H1 (cell line): ENCODE measurements around the gene SNCAIP. TPM values are rescaled to one million over a fixed set of nuclear protein-coding genes. Genes with fewer than 3 reads are reported as not detected.

Experiments used
- CTCF ChIA-PET: fragments of 300-600 bp; sonication (Branson Sonifier 250); formaldehyde crosslinking; loops from one replicate; lab custom pipeline; 2021; ENCODE audit not compliant: partially characterized antibody; lab: Charles Lee
- POLR2A ChIA-PET: fragments of 300-600 bp; sonication (Branson Sonifier 250); formaldehyde crosslinking; loops from one replicate; lab custom pipeline; 2021; ENCODE audit warnings: inconsistent platforms; ENCODE audit not compliant: partially characterized antibody; lab: Charles Lee
- DNase-seq, 2 experiments: peaks; one replicate each; pipeline versions ENCODE4 v3.0.0 to v3.0.0-alpha.2; 2010 to 2022; ENCODE audit warnings: low spot score in 2 of 2, low read depth in 1 of 2, mixed read lengths in 1 of 2
- FAIRE-seq: peaks from 2 replicates; lab custom pipeline; 2011; peaks lifted over from hg19 to GRCh38; lab: Jason Lieb, UNC
- H2AFZ ChIP-seq: 2 replicates; pipeline ENCODE4 v1.8.1; 2012; ENCODE audit warnings: low read length, inconsistent platforms
- H2AK5ac ChIP-seq: 2 replicates; pipeline ENCODE4 v1.6.1; 2013; ENCODE audit warnings: low read depth, low read length
- H2BK120ac ChIP-seq: replicated peaks from 2 replicates; pipeline ENCODE3; 2013; ENCODE audit warnings: low read depth, low read length, inconsistent platforms
- H2BK12ac ChIP-seq: 2 replicates; pipeline ENCODE4 v1.6.1; 2013; ENCODE audit warnings: low read depth, low read length
- H2BK15ac ChIP-seq: 2 replicates; pipeline ENCODE4 v1.6.1; 2013; ENCODE audit warnings: low read length
- H2BK20ac ChIP-seq: 2 replicates; pipeline ENCODE4 v1.6.1; 2013; ENCODE audit warnings: low read length
- H2BK5ac ChIP-seq: 2 replicates; pipeline ENCODE4 v1.6.1; 2013; ENCODE audit warnings: low read depth, low read length
- H3K14ac ChIP-seq: 2 replicates; pipeline ENCODE4 v1.6.1; 2013; ENCODE audit warnings: inconsistent platforms; ENCODE audit not compliant: insufficient read length
- H3K18ac ChIP-seq: 2 replicates; pipeline ENCODE4 v1.6.1; 2013; ENCODE audit warnings: low read length; ENCODE audit errors: extremely low read depth
- H3K23ac ChIP-seq: 2 replicates; pipeline ENCODE4 v1.6.1; 2013; ENCODE audit warnings: inconsistent platforms; ENCODE audit not compliant: insufficient read length
- H3K23me2 ChIP-seq: 2 replicates; pipeline ENCODE4 v1.6.1; 2013; ENCODE audit warnings: low read depth, low read length
- H3K27ac ChIP-seq: 2 replicates; pipeline ENCODE4 v1.6.1; 2011; ENCODE audit warnings: low read depth, low read length, inconsistent platforms
- H3K27me3 ChIP-seq, 4 experiments: replicated peaks in 1 of 4; 1 replicate in 1 of 4; 2 replicates in 3 of 4; pipeline versions ENCODE4 v1.6.1 to v1.8.1; 2011 to 2013; ENCODE audit warnings: low read length in 3 of 4, mild to moderate bottlenecking in 3 of 4, inconsistent platforms in 2 of 4, mixed read lengths in 2 of 4, moderate library complexity in 1 of 4; ENCODE audit not compliant: control insufficient read depth in 3 of 4, insufficient read depth in 3 of 4; ENCODE audit errors: extremely low read depth in 1 of 4
- H3K36me3 ChIP-seq, 4 experiments: 2 replicates each; pipeline versions ENCODE4 v1.6.1 to v1.8.1; 2011 to 2013; ENCODE audit warnings: mild to moderate bottlenecking in 4 of 4, low read length in 3 of 4, moderate library complexity in 2 of 4, control low read depth in 1 of 4, inconsistent platforms in 1 of 4; ENCODE audit not compliant: insufficient read depth in 4 of 4, control insufficient read depth in 2 of 4
- H3K4ac ChIP-seq: replicated peaks from 2 replicates; pipeline ENCODE3; 2013; ENCODE audit warnings: low read length, low read depth, mixed read lengths, inconsistent platforms; ENCODE audit not compliant: insufficient read length
- H3K4me1 ChIP-seq, 4 experiments: replicated peaks in 1 of 4; 1 replicate in 1 of 4; 2 replicates in 3 of 4; pipeline versions ENCODE4 v1.6.1 to v1.8.1; 2011 to 2013; ENCODE audit warnings: low read length in 3 of 4, inconsistent platforms in 2 of 4, mixed read lengths in 1 of 4; ENCODE audit not compliant: insufficient read depth in 4 of 4, control insufficient read depth in 3 of 4
- H3K4me2 ChIP-seq, 2 experiments: 2 replicates each; pipeline versions ENCODE4 v1.6.1 to v1.8.1; 2011 to 2013; ENCODE audit warnings: low read depth in 2 of 2, low read length in 2 of 2, control low read depth in 1 of 2, inconsistent platforms in 1 of 2, mild to moderate bottlenecking in 1 of 2; ENCODE audit not compliant: insufficient read depth in 1 of 2
- H3K4me3 ChIP-seq, 4 experiments: fragments of 200-600, 300-600 bp in 1 of 4; sonication (generic), shearing (Covaris generic), sonication (Bioruptor Twin) in 1 of 4; 2 replicates each; pipeline versions ENCODE4 v1.5.1 to v1.8.1; 2011 to 2016; ENCODE audit warnings: low read length in 4 of 4, low read depth in 3 of 4, control low read depth in 2 of 4, inconsistent platforms in 2 of 4, mild to moderate bottlenecking in 2 of 4, mixed read lengths in 1 of 4, moderate library complexity in 1 of 4; ENCODE audit not compliant: insufficient read depth in 2 of 4; ENCODE audit errors: extremely low read depth in 1 of 4
- H3K56ac ChIP-seq: replicated peaks from 2 replicates; pipeline ENCODE3; 2013; ENCODE audit warnings: low read depth, mild to moderate bottlenecking, mixed read lengths, low read length, inconsistent platforms; ENCODE audit not compliant: insufficient read length
- H3K79me1 ChIP-seq: 2 replicates; pipeline ENCODE4 v1.6.1; 2013; ENCODE audit warnings: low read depth, low read length, control low read depth
- H3K79me2 ChIP-seq, 2 experiments: 2 replicates each; pipeline versions ENCODE4 v1.6.1 to v1.8.1; 2012 to 2013; ENCODE audit warnings: low read length in 2 of 2, mild to moderate bottlenecking in 2 of 2, inconsistent platforms in 1 of 2; ENCODE audit not compliant: insufficient read depth in 2 of 2, control insufficient read depth in 1 of 2
- H3K9ac ChIP-seq, 4 experiments: replicated peaks in 1 of 4; 1 replicate in 1 of 4; 2 replicates in 3 of 4; pipeline versions ENCODE4 v1.6.1 to v1.8.1; 2011 to 2013; ENCODE audit warnings: low read depth in 3 of 4, low read length in 3 of 4, control low read depth in 2 of 4, mild to moderate bottlenecking in 2 of 4, moderate library complexity in 2 of 4, inconsistent platforms in 1 of 4; ENCODE audit errors: extremely low read depth in 1 of 4
- H3K9me3 ChIP-seq, 2 experiments: 2 replicates each; pipeline versions ENCODE4 v1.6.1 to v1.8.1; 2012 to 2013; ENCODE audit warnings: mild to moderate bottlenecking in 2 of 2, moderate library complexity in 2 of 2, control low read depth in 1 of 2, inconsistent platforms in 1 of 2, low read depth in 1 of 2, low read length in 1 of 2, mixed read lengths in 1 of 2; ENCODE audit not compliant: insufficient read depth in 2 of 2
- H4K20me1 ChIP-seq, 2 experiments: replicated peaks in 1 of 2; 2 replicates each; pipeline versions ENCODE3 to v1.8.1; 2011 to 2013; ENCODE audit warnings: inconsistent platforms in 2 of 2, low read length in 2 of 2, mild to moderate bottlenecking in 1 of 2; ENCODE audit not compliant: insufficient read depth in 2 of 2, control insufficient read depth in 1 of 2
- H4K5ac ChIP-seq: 2 replicates; pipeline ENCODE4 v1.6.1; 2013; ENCODE audit warnings: low read length, low read depth, mixed read lengths, inconsistent platforms; ENCODE audit not compliant: insufficient read length
- H4K8ac ChIP-seq: 2 replicates; pipeline ENCODE4 v1.8.0; 2013; ENCODE audit warnings: mild to moderate bottlenecking, moderate library complexity, low read length, inconsistent platforms; ENCODE audit not compliant: insufficient read depth; ENCODE audit errors: extremely low read depth
- H4K91ac ChIP-seq: replicated peaks from 2 replicates; pipeline ENCODE3; 2013; ENCODE audit warnings: low read length, mixed read lengths, inconsistent platforms; ENCODE audit not compliant: insufficient read length
- ASH2L ChIP-seq: fragments of 200-600, 300-600 bp; sonication (generic); IDR thresholded peaks from one replicate; pipeline ENCODE4 v1.7.1; 2017; ENCODE audit warnings: low read length
- CHD2 ChIP-seq: IDR thresholded peaks from 2 replicates; pipeline ENCODE4 v1.6.1; 2012; ENCODE audit warnings: low read length, improper control_type of control experiment
- HDAC2 ChIP-seq, 2 experiments: fragments of 300-600 bp in 1 of 2; sonication (generic) in 1 of 2; IDR thresholded peaks; 2 replicates each; pipeline ENCODE4 v1.6.1; 2011 to 2012; ENCODE audit warnings: low read depth in 2 of 2, low read length in 2 of 2, mild to moderate bottlenecking in 2 of 2, moderate library complexity in 2 of 2, borderline replicate concordance in 1 of 2, inconsistent platforms in 1 of 2
- JUND ChIP-seq: IDR thresholded peaks from 2 replicates; pipeline ENCODE4 v1.6.1; 2011; ENCODE audit warnings: mild to moderate bottlenecking, improper control_type of control experiment, low read length
- KDM5A ChIP-seq: fragments of 200-600 bp; IDR thresholded peaks from 2 replicates; pipeline ENCODE4 v1.7.1; 2012; ENCODE audit warnings: mild to moderate bottlenecking, low read length, inconsistent platforms, mixed read lengths
- NRF1 ChIP-seq: IDR thresholded peaks from 2 replicates; pipeline ENCODE4 v1.6.1; 2011; ENCODE audit warnings: mild to moderate bottlenecking, low read depth, low read length, improper control_type of control experiment
- POU5F1 ChIP-seq: IDR thresholded peaks from 2 replicates; pipeline ENCODE4 v1.6.1; 2011; ENCODE audit warnings: low read depth, mild to moderate bottlenecking, low read length, moderate library complexity
- RAD21 ChIP-seq, 2 experiments: IDR thresholded peaks in 1 of 2; conservative IDR thresholded peaks in 1 of 2; 2 replicates each; pipeline ENCODE4 v1.6.1; 2011; ENCODE audit warnings: low read depth in 2 of 2, low read length in 2 of 2, improper control_type of control experiment in 1 of 2, inconsistent platforms in 1 of 2, mild to moderate bottlenecking in 1 of 2, moderate library complexity in 1 of 2
- SIRT6 ChIP-seq: IDR thresholded peaks from one replicate; pipeline ENCODE4 v1.7.1; 2012; ENCODE audit warnings: low read length, inconsistent platforms
- SP4 ChIP-seq: IDR thresholded peaks from 2 replicates; pipeline ENCODE4 v1.6.1; 2012; ENCODE audit warnings: low read length, inconsistent platforms
- ZNF274 ChIP-seq: IDR thresholded peaks from 2 replicates; pipeline ENCODE4 v1.7.0; 2012; ENCODE audit warnings: low read length, borderline replicate concordance; ENCODE audit errors: extremely low read depth
- whole genome bisulfite sequencing, 2 experiments: shearing (Covaris generic) in 1 of 2; methylation state at CpG; one replicate each; pipeline versions ENCODE4 v1.1.6 to v1.1.7; 2013 to 2015; ENCODE audit warnings: low lambda C conversion rate in 2 of 2, mixed read lengths in 2 of 2, inconsistent platforms in 1 of 2, low coverage in 1 of 2, missing lambda C conversion rate in 1 of 2; ENCODE audit not compliant: insufficient replicate concordance in 2 of 2, insufficient coverage in 1 of 2, insufficient read length in 1 of 2; ENCODE audit errors: extremely low coverage in 1 of 2, missing lambda C conversion rate in 1 of 2; 5-methylcytosine and 5-hydroxymethylcytosine counted together
- polyA plus RNA-seq, 7 experiments: library from polyadenylated mRNA; depleted of rRNA in 3 of 7; stranded (reverse) in 5 of 7; unstranded in 2 of 7; fragments of >200 nt in 5 of 7; fragments of 200-250 nt in 2 of 7; gene quantifications; 1 replicate in 5 of 7; 2 replicates in 1 of 7; 4 replicates in 1 of 7; pipeline versions ENCODE4 v1.2.1 to v1.2.3, GENCODE V29; 2011 to 2013; ENCODE audit warnings: missing spikeins in 2 of 7, mixed read lengths in 2 of 7
- total RNA-seq: library from RNA; stranded (reverse); fragmentation: NEBNext Ultra II Directional; extraction: Animal tissue kit (Norgen Biotek cat#: 25700); gene quantifications from 2 replicates; pipeline ENCODE4 v1.2.1, GENCODE V29; 2021
- TF ChIP-seq, protein P1 (sequence below): IDR thresholded peaks from 2 replicates; pipeline ENCODE4 v1.6.1; 2012; ENCODE audit warnings: inconsistent platforms
- TF ChIP-seq, protein P2 (sequence below): IDR thresholded peaks from 2 replicates; pipeline ENCODE4 v1.6.1; 2011; ENCODE audit warnings: low read length, improper control_type of control experiment

SNCAIP gene
- total and polyA plus RNA-seq, 2 of the 8 experiments (the other 6 are each of a cell fraction or from before 2014, with no cell fraction given), result 3.9 to 9.0 TPM

DNA sequence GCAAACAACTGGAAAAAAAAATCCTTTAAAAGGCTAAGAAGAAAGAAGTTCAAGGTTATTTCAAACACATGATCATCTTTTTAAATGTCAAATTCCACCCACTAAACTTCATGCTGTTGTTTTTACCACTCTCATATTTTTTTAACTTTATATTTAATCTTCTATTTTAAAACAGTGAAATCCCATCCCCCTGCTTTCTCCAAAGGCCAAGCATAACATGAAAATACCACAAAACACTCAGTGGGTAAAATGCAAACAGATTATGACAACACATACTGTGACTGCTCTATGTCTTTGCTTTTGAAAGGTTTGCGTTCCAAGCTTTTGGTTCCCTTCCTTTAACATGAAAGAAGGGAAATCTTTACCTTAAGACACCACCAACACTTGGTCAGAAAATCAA, 127.6 kb downstream of the SNCAIP start:
- DNase-seq (no peak), FAIRE-seq (no peak)
- no peak overlapping the region for H3K14ac ChIP-seq
- no peak overlapping the region for H3K23ac ChIP-seq
- H3K79me2 ChIP-seq, result no peaks in the 10 kb centered on the region
- H3K4ac ChIP-seq, result no peak overlapping the region
- no peak overlapping the region for H3K4me3 ChIP-seq
- no peaks in the 10 kb centered on the region for H3K23me2 ChIP-seq
- no peak overlapping the region for H3K56ac ChIP-seq
- H2BK15ac ChIP-seq, result no peak overlapping the region
- WGBS, 2 experiments, result 84% methylated on average over 1 of the region's 1 CpG; no CpG with 5 or more reads in 1 of the 2 experiments
- no peaks in the 10 kb centered on the region for H3K9me3 ChIP-seq
- H3K27me3 ChIP-seq, result no peaks in the 10 kb centered on the region
- H3K4me2 ChIP-seq, result no peak overlapping the region
- H3K79me1 ChIP-seq, result no peaks in the 10 kb centered on the region
- H2BK5ac ChIP-seq, result no peak overlapping the region
- H4K91ac ChIP-seq, result no peak overlapping the region
- no peaks in the 10 kb centered on the region for H3K36me3 ChIP-seq
- no peak overlapping the region for H3K27ac ChIP-seq
- CTCF ChIA-PET, result interaction anchor here (1.2 kb wide), 2 partner anchors 13 to 244 kb away, joined by 4 to 9 read pairs; no protein-coding TSS in a partner anchor
- H3K4me1 ChIP-seq, result no peaks in the 10 kb centered on the region; a peak in 1 of 7 replicates
- no peak overlapping the region for H2BK120ac ChIP-seq
- no peak overlapping the region for H2BK20ac ChIP-seq
- no peaks in the 10 kb centered on the region for H4K20me1 ChIP-seq
- POLR2A ChIA-PET, result no interaction called here
- H3K18ac ChIP-seq, result no peak overlapping the region
- no peak overlapping the region for H4K8ac ChIP-seq
- no peak overlapping the region for H3K9ac ChIP-seq
- H4K5ac ChIP-seq, result no peak overlapping the region
- no peak overlapping the region for H2BK12ac ChIP-seq
- H2AFZ ChIP-seq, result no peak overlapping the region
- no peak overlapping the region for H2AK5ac ChIP-seq
- TF ChIP-seq KDM5A, result no peak
- TF ChIP-seq, protein P1, sequence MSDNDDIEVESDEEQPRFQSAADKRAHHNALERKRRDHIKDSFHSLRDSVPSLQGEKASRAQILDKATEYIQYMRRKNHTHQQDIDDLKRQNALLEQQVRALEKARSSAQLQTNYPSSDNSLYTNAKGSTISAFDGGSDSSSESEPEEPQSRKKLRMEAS, result no peak
- TF ChIP-seq SIRT6, result no peak
- no peak for TF ChIP-seq ZNF274
- no peak for TF ChIP-seq POU5F1
- no peak for TF ChIP-seq CHD2
- TF ChIP-seq SP4, result no peak
- TF ChIP-seq RAD21 (IDR thresholded peaks at IDR 0.05 in 1 of 2, conservative IDR thresholded peaks at IDR 0.05 in 1 of 2; ENCODE audit: low read depth in 2 of 2, low read length in 2 of 2), result no peak
- TF ChIP-seq, protein P2, sequence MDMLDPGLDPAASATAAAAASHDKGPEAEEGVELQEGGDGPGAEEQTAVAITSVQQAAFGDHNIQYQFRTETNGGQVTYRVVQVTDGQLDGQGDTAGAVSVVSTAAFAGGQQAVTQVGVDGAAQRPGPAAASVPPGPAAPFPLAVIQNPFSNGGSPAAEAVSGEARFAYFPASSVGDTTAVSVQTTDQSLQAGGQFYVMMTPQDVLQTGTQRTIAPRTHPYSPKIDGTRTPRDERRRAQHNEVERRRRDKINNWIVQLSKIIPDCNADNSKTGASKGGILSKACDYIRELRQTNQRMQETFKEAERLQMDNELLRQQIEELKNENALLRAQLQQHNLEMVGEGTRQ, result no peak
- no peak for TF ChIP-seq HDAC2 (IDR thresholded peaks at IDR 0.05; ENCODE audit: borderline replicate concordance in 1 of 2, low read depth in 2 of 2, low read length in 2 of 2)
- TF ChIP-seq NRF1, result no peak
- no peak for TF ChIP-seq ASH2L
- no peak for TF ChIP-seq JUND
